Germinal center (tissue), 1 donor: ENCODE measurements around the gene C1QB.
"Not testable (repeated sequence)": the region's sequence is repeated elsewhere in the genome, so short reads cannot be mapped to it uniquely, and the experiment has no call there.

Experiments
- DNase-seq: peaks from one replicate; pipeline ENCODE4 v3.0.0; 2012; ENCODE audit warnings: mixed read lengths, low spot score

Gene C1QB

DNA sequence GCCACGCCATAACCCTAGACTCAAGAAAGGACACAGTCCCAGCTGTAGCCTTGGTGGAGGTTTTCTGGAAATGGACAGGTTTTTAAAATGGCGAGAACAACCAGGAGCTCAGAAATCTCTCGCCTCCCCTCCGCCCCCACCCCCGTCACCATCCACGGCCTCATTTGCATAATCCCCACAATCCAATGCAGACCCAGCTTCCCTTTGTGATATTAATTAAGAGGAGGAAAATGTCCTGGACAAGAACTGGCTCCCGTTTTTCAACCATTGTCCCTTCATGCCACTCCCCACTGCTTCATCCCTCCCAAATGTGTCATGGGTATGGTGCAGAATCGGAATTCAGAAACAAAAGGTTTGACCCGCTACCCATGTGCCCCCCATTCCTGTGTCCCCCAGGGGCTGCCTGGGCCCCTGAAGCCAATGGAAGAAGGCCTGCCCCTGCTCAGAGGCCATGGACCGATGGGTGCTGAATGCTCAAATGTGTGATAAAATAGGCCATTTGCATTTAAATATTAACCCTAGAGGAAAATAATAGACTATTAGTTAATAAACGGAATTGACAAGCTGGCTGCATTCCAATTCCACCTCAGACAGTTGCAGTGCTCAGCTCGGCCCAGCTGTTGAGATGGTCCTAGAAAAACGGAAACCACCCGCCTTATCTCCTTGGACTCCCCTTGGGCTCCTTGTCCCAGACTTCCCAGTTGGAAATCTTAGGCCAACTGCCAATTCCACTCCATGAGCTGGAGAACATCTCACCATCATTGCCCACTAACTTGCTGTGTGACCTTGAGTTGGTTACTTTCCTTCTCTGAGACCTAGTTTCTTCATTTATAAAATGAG lies 46.9 kb downstream of the C1QB start:
- DNase-seq, result no peak

DNA sequence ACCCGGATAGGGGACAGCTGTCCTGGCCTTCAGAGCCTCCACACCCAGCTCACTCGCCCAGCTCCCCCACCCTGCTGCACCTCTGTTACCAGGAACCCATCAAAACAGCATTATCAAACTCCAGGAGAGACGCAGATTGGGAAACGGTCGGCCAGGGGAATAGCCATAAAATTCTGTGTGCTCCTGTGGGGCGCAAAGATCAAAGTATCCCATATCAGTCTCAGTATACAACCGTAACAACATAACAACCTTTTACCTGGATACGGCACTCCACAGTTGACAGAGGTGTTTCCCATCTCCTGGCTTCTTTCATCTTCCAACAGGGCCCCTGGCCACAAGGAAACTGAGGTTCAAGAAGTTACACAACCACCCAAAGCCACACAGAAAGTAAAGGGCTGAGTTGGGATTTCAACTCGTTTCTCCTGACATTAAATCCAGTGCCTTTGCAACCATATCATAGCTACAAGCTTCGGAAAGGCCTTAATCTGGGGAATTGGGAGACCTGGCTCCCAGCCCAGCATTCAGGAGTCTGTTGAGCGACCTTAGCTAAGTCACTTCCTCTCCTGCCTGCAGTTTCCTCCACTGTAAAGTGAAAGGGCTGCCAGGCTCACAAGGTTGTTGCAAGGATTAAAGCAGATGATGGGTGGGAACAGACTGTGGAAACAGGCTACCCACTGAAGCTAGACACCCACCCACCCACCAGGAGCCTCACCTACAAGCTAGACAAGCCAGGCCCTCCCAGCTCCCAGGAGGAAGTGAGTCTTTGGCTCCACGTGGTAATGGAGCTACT lies 49.5 kb downstream of the C1QB start:
- DNase-seq, result no peak

- peak; percentile 68 for DNase-seq
These were observed 51.5 kb downstream of the C1QB start for GRCh38 chr1:22704440-22705067.

- DNase-seq, result no peak
These were observed 52.5 kb downstream of the C1QB start for GRCh38 chr1:22705586-22705985.

- not testable (repeated sequence) for DNase-seq
These were observed 53.1 kb downstream of the C1QB start for GRCh38 chr1:22706100-22706499.

- DNase-seq, result no peak
These were observed 55.7 kb downstream of the C1QB start for GRCh38 chr1:22708777-22709176.

DNA sequence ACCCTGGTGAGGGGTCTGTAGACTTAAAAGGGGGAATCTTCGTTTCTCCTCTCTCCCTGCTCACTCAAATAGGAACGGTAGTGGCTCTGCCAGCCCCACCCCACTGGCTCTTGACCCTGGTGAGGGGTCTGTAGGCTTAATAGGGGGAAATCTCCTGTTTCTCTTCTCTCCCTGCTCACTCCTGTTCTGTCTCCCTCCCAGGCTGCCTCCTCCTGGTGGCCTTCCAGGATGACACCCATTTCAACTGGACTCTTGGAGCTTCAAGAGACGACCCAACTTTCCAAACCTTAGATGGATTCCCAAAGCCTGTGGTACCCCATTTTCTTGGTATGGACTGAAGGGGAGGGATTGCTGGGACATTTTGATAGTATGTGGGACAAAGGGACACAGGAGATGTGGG lies 56.2 kb downstream of the C1QB start:
- DNase-seq, result no peak

DNA sequence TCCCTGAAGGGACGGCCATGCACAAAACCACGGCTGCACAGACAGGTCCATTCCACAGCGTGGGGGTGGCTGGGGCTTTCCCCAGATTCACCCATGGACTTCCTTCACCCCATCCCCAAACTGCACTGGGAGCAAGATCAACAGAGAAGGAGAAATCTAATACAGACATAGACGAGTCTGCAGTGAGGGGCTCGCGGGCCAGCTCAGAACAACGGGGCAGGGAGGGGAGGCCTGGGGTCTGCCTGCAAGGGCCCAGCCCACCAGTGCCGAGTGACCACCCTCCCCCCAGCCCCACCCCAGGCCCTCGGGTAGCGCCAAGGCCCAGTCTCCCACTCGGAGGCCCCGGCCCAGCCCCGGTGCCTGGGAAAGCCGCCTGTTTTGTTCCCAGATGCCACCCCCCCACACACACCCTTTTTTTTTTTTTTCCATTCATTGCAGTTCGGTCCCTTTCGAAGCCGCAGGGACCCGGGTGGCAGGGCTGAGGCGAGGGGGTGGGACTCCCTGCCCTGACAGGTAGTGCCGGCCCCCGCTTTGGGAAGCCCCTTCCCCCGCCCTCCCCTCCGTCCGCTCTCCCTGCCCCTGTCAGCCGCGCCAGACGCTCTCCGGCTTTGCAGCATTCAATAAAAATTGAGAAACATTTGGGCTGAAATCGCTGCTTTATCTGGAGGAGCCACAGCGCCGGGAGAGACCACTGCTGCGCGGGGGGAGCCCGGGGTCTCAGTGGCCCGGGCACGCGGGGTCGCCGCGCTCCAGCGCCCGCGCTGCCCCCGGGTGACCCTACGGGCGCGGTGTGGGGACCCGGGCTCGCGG lies 57.1 kb downstream of the C1QB start:
- peak; percentile 47 for DNase-seq

GRCh38 chr1:22710701-22711049 lies 57.6 kb downstream of the C1QB start, which contains the start of gene EPHB2:
EPHB2 (plus strand) TSS chr1:22710839; CDS start chr1:22710983, 144 bp downstream.
- DNase-seq, result peak; percentile 57

GRCh38 chr1:22711071-22711470 lies 58.0 kb downstream of the C1QB start:
- no peak for DNase-seq
